GM21515 (cell line): ENCODE data around the gene HOXA11.

Experiments used
- ATAC-seq: cut with Tn5 transposase; IDR thresholded peaks from one replicate; pipeline ENCODE4 v1.9.1; 2021; ENCODE audit not compliant: unreplicated experiment

HOXA11 gene

DNA sequence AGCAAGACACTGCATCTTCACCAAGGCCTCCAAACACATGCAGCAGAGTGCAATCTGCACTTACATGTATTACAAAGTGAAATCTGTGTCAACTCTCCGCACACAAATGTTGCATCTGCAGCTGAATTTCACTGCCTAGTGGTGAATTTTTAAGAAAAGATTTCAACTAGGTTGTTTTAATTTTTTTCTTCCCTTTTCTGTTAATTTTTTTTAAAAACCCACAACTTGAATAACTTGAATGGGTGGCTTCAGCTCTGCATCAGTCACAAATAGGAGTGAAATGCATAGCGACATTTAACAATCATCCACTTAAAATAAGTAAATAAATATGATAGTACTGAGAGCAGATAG lies 8.9 kb upstream of the HOXA11 start:
- no peak for ATAC-seq

- no peak for ATAC-seq
Measured at GRCh38 chr7:27193335-27194001, 8.4 kb upstream of the HOXA11 start.

DNA sequence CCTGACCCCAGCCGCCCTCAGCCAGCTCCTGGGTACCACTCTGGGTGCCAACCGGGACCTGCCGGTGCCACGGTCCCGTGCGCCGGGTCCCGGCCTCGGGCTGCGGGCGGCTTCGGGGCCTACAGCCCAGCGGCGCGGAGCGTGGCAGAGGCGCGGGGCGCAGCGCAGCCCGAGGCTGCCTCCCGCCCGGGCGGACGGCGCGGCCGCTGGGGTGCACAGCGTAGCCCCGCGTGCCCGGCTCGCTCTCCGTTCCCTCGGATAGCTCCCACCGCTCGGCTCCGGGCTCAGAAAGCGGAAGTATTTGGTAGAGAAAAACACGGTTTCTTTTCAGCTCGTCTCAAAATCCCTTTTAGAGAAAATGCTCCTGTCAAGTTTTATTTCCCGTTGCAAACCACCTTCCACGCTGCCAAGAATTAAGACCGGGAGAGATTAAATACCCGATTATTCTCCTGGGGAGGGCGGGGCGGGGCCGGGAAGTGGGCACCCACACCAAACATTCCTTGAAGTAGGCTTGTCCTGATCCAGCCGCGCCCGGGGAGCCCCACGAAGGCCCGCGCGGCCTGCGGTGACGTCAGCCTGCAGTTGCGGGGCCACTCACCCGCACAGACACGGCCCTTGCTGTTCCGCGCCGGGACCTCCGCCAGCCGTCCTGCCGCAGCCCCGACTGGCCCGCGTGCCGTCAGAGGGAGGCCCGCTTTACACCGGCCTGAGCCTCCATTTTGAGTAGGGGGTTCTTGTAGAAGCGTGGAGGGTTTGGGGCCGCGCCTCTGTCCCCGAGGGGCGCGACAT lies 7.7 kb upstream of the HOXA11 start:
- no peak for ATAC-seq

GRCh38 chr7:27191833-27192545 lies 7.0 kb upstream of the HOXA11 start:
- no peak for ATAC-seq

DNA sequence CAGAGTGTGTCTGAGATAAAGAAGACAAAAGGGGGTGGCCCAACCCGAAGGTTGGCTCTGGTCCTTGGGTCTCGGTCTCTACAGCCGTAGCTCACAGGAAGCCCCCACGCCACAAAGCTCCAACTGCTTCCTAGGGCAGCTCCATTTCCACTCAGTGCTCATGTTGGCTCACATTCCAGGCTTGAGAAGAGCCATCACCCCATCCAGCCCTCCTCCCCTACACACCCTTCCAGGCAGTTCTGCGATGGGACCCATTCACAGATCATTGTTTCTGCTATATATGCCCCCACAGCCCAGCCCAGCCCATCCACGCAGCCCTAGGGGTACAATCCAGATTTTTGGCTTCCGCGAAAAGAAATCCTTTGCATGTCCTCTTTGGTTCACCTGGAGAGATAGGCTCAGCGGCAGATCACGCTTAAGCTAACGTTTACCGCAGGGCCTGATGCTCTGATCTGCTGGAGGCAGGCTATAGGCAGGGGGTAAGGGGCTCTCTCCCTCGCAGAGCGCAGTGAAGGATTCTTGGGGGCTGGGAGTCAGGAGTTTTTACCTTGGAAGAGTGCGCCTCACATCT lies 6.2 kb upstream of the HOXA11 start:
- no peak for ATAC-seq

DNA sequence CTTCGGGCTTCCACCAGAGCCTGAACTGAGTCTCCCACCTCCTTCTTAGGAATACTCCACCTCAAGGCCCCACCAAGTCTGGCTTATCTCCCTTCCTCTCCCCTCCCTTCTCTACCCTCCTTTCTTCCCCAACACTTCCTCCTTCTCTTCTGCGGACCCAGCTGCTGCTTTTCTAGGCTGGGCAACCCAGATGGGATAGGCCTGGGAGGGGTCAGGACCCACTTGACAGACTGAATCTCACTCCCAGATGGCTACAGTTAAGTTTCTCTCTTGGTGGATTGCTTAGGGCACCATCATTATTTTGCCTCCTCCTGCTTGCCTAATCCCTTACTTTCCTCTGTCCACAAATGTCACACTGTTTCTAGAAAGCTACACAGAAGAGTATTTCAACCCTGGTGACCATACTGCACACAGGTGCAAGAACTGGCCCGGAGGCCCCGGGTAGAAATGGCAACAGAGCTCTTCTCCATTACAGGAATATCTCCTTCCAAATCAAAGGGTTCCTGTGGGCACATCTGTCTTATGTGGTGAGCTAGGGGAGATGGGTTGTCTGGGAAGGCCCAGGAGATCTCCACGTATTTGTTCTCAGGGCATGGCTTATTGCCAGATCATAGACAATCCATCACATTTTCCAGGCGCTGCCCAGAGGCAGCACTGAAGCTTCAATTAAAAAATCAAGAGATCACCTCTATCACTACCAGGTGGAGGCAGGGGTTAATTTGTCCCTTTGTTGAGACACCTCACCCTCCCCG lies 5.1 kb upstream of the HOXA11 start:
- no peak for ATAC-seq

- no peak for ATAC-seq
Measured at GRCh38 chr7:27189295-27189996, 4.4 kb upstream of the HOXA11 start.

GRCh38 chr7:27188386-27189294 lies 3.6 kb upstream of the HOXA11 start:
- ATAC-seq, result no peak

DNA sequence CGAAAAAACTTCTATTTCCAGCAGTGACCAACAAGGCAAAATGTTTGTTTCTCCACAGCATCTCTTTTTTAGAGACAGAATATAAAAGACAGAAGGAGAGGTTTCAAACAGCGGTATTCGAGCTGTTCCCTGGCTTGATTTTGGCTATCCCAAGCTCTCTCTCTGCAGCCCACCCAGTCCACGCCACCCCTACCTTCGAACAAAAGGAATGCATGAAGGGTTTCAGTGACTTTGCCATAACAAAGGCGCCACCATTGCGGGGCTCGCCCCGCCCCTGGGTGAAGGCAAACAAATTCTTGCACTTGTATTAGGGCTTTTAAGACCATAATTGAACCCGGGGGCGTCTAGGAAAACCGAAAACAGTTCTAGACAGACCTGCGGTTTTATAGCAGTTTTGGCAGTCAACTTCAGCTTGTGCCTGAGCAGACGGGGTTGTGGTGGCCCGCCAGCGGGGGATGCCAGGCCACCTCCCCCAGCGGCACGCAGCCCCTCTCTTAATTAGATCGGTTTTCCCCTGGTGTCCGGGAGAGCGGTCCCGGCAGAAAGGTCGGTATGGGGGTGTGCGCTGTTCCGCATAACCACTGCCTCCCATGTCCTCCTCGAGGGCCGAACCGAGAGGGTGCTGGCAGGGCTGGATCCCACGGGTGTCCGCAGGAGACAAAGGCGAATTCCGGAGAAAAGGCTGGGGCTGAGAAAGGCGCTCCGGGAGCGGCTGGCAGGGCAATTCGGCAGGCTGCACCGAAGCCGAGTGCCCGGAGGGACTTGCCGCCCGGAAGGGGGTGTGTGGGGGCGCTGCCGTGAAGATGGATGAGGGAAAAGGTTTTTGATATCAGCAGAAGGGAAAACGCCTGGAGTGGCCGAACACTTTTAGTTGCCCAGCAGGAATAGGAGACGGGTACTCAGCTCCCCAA lies 2.7 kb upstream of the HOXA11 start:
- no peak for ATAC-seq

GRCh38 chr7:27186668-27187474 lies 1.8 kb upstream of the HOXA11 start:
- ATAC-seq, result no peak

DNA sequence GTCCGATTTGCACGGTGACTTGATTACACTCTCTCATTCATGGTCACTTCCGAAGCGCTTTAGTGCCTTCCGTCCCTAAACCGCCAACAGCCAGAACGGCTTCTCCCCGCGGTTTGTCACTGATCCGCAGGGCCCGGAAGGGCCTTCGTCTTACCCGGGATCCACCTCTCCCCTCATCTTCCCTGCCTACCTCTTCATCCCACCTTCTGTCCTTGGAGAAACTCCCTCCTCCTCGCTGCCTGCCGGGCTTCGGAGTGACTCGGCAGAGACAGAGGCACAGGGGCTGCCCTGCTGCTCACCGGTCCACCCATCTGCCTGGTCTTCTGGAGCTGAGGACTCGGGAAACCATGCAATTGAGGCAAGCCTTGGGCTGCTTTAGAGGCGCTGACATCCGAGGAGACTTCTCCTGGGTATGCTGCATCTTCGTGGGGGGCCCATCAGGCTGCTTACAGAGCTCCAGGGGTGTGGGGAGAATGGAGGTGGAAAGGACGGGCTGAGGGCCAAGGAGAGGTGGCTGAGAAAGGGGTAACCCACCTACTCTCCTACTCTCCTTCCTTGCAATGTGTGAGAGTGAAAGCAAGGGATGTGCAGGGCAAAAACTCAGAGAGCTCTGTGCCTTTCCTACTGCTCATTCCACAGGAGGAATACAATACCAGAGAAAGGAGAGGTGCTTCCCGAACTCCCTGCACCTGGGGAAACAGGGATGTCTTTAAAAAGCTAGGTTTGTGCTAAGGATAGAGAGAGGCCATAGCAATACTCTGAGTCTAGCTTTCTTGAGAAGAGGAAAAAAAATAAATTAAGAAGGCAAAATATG lies 1.0 kb upstream of the HOXA11 start:
- no peak for ATAC-seq

- no peak for ATAC-seq
Measured at GRCh38 chr7:27184337-27185012, 557 bp downstream of the HOXA11 start.

- ATAC-seq, result no peak
Measured at GRCh38 chr7:27183682-27184336, 1.2 kb downstream of the HOXA11 start.

GRCh38 chr7:27182861-27183681 lies 2.0 kb downstream of the HOXA11 start:
- ATAC-seq, result no peak
